GM18907 (cell line): Measurements from ENCODE around the gene ABCC8.

Experiments used
- ATAC-seq: cut with Tn5 transposase; IDR thresholded peaks from one replicate; pipeline ENCODE4 v1.9.1; 2021; ENCODE audit warnings: mild to moderate bottlenecking, moderate library complexity; ENCODE audit not compliant: unreplicated experiment

The ABCC8 gene

GRCh38 chr11:17354601-17354991 lies 122.0 kb downstream of the ABCC8 start:
- no peak for ATAC-seq

- ATAC-seq: no peak
These were observed 122.6 kb downstream of the ABCC8 start for GRCh38 chr11:17353821-17354600.

DNA sequence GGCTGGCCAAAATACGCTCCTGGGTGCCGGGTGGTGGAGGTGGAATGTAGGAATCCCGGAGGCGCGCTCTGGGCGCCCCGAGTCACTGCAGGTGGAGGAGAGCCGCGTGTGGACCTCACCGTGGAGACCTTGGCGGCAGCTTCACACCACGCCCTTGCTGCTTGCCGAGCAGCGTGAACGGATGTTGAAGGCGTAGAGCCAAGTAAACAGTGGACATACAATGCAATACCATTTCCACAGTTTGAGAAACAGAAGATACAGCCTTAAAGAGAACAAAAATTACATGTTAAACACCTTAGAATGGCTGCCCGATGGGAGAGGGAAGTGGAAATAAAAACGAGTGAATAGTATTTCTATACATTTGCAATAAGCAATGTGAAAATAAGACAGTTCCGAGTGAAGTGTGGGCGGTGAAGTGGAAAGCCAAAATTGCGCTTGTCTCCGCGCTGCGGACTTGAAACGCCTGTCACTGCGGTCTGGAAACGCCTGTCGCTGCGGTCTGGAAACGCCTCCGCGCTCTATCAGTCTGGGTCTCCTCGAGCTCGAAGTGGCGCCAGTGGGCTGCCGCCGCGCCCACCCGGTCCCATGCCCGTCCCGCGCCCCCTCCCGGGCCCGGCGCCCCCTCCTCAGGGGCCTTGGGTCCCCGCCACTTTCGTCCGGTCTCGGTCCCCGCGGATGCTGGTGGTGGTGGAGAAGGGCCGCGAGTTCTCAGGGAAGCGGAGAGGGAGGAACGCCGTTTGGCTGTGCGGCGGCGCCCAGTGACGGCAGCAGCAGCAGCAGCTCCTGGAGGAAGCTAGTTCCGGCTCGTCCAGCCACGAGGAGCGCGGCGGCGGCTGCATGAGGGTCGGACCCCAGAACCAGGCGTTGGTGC lies 123.5 kb downstream of the ABCC8 start:
- ATAC-seq: peak; percentile 38

DNA sequence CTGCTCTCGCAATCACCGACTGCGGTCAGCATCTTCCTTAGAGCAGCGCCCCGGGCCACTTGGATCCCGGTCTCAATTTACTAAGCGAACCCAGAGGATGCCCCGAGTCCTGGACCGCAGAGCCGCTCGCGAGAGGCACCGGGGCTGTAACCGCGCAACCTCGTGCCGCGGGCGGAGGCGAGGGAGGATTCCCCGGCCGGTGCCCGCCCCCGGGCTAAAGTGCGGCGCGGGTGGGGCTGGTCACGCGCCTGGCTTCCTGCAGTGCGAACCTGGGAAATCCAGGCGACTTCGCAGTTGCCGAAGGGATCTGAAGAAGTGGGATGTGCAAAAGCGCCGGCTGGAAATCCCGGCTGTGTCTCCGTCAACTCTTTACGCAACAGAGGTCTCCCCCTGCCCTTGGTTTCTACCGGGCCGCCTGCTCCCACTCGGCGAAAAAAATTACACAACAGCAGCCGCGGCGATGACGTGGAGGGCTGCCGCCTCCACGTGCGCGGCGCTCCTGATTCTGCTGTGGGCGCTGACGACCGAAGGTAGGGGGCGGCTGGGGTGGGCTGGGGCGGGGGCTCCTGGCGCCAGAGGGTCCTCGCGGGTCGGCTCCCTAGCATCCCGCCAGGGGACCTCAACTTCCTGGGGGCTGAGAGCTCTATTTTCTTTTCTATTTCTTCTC lies 125.0 kb downstream of the ABCC8 start, which contains the start of gene NCR3LG1:
Gene NCR3LG1, plus strand, starts transcription at position 291 of the 667 bp plus-strand sequence. Its CDS starts 170 bp downstream, at position 461.
- ATAC-seq: no peak

- no peak for ATAC-seq
These were observed 125.5 kb downstream of the ABCC8 start for GRCh38 chr11:17351172-17351509.

DNA sequence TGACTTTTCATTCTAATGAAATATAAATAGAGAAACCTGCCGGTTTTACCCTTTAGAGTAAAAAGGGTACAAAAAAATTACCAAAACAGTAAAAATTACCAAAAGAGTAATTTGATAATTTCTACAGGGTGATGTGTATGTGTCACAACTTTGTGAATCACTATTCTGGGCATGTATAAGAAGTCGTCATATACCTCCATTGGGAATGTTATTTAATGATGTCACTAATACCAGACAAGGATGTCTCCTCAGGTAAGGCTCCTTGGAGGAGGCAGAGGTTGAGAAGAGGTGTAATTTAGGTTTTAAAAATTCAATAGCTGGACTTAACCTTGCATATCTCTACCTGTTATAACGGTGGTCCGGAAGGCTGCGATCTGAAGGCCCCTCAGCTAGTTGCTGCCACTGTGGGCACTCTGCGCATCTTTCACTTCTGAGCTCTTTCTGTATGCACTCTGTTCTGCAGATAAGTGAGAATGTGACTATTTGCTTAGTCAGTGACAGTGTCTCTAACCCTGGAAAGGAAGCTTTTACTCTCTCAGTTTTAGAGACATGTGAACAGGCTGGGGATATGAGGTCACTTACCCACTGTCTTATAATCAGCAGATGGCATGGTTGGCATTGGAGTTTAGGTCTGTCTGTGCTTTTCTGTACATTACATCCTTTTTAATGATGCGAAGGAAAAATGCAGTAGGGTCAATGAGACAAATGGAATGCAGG lies 126.0 kb downstream of the ABCC8 start:
- ATAC-seq: no peak

DNA sequence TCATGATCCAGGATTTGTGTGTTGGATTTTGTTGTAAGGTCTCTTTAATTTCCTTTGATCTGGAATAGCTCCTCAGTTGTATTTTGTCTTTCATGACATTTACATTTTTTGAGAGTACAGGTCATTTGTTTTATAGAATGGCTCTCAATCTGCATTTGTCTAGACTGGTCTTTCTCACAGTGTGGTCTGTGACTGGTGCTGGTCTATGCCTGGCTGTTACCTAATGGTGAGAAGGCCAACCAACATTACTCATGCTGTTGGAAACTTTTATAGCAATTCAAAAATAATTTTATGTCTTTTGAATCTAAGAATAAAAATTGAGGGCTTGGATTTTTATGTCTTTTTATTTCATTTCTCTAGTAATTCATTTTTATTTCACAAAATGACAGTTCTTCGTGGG lies 129.0 kb downstream of the ABCC8 start:
- ATAC-seq: no peak

DNA sequence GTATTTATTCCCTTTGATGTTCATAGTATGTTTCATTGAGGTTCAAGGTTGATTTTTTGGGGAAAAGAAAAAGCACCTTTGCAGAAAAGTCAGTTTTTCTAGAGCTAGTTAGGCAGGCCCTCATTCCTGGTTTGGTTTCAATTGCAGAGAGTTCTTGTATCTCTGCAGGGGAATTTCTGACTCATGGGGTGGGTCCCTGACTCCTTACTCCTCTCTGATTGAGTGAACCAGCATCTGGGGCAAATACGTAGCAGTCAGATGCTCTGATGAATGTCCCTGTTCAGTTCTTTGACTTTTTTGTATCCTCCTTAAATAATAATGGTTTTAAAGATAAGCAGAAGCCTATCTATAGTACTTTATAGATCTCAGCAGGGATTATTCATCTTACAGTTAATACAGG lies 132.7 kb downstream of the ABCC8 start:
- ATAC-seq: no peak

GRCh38 chr11:17343257-17343656 lies 133.4 kb downstream of the ABCC8 start:
- no peak for ATAC-seq
